GM11168 (cell line): ENCODE results near the gene PRR36.
"Not testable (repeated sequence)": the region's sequence is repeated elsewhere in the genome, so short reads cannot be mapped to it uniquely, and the experiment has no call there.

Experiments used
- in situ Hi-C: fragments of 300-500 bp; cut with MboI; formaldehyde crosslinking; loops from one replicate; pipeline ENCODE4 v1.12.0; 2022; ENCODE audit warnings: low sequenced_read_pairs; ENCODE audit not compliant: unreplicated experiment

PRR36 gene

DNA sequence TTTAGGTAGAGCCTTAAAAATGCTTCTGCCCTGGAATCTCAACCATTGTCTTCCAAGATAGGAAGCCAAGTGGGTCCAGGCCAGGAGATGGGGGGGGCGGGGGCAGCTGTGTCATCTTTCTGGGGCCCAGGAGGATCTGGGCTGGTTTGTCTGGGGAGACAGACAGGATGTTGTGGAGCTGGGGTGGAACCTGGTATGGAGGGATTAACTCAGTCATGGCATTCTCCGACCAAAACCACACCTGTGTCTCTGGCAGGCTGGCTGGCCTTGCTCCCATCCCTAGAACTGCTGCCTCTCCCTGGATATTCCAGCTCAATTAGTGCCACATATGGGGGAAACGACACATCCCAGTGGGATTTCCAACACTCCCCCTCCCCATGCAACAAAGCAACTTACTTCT is 26.7 kb upstream of the PRR36 start:
- in situ Hi-C loops = no loop called here

DNA sequence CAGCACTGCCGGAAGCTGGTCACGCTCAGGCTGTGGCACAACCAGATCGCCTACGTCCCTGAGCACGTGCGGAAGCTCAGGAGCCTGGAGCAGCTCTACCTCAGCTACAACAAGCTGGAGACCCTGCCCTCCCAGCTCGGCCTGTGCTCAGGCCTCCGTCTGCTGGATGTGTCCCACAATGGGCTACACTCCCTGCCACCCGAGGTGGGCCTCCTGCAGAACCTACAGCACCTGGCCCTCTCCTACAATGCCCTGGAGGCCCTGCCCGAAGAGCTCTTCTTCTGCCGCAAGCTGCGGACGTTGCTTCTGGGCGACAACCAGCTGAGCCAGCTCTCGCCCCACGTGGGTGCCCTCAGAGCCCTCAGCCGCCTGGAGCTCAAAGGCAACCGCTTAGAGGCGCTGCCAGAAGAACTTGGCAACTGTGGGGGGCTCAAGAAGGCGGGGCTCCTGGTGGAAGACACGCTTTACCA is 26.2 kb upstream of the PRR36 start:
- in situ Hi-C loops = no loop called here

DNA sequence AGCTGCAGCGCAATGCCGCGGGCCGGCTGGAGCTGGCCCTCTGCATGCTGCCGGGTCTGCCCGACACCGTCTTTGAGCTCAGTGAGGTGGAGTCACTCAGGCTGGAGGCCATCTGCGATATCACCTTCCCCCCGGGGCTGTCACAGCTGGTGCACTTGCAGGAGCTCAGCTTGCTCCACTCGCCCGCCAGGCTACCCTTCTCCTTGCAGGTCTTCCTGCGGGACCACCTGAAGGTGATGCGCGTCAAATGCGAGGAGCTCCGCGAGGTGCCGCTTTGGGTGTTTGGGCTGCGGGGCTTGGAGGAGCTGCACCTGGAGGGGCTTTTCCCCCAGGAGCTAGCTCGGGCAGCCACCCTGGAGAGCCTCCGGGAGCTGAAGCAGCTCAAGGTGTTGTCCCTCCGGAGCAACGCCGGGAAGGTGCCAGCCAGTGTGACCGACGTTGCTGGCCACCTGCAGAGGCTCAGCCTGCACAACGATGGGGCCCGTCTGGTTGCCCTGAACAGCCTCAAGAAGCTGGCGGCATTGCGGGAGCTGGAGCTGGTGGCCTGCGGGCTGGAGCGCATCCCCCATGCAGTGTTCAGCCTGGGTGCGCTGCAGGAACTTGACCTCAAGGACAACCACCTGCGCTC is 25.7 kb upstream of the PRR36 start:
- in situ Hi-C loops = no loop called here

DNA sequence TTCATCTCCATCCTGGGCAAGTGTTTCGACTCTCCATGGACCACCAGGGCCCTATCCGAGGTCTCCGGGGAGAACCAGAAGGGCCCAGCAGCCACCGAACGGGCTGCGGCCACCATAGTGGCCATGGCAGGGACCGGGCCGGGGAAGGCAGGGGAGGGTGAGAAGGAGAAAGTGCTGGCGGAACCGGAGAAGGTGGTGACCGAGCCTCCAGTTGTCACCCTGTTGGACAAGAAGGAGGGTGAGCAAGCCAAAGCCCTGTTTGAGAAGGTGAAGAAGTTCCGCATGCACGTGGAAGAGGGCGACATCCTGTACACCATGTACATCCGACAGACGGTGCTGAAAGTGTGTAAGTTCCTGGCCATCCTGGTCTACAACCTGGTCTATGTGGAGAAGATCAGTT is 24.8 kb upstream of the PRR36 start:
- in situ Hi-C loops = no loop called here

DNA sequence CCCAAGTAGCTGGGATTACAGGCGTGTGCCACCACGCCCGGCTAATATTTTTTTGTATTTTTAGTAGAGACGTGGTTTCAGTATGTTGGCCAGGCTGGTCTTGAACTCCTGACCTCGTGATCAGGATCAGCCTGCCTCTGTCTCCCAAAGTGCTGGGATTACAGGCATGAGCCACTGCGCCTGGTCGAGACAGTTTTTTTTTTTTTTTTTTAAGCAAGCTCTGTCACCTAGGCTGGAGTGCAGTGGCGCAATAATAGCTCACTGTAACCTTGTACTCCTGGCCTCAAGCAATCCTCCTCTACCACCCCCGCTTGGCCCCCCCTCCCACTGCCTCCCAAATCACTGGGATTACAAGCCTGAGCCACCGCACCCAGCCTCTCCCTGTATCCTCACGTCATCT is 23.1 kb upstream of the PRR36 start:
- in situ Hi-C loops = no loop called here

DNA sequence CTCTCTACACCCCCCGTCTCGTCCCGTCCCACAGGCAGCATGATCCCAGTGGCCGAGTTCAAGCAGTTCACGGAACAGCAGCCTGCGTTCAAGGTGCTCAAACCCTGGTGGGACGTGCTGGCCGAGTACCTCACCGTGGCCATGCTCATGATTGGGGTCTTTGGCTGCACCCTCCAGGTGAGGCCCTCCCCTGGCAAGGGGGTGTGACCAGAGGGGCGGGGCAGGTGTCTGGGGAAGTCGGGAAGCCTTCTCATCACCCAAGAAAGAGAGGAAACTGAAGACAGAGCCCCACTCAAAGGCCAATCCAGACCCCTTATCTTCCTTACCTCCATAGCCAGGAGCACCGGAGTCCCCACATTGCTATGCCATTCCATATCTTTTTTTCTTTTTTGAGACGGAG is 21.4 kb upstream of the PRR36 start:
- in situ Hi-C loops = no loop called here

DNA sequence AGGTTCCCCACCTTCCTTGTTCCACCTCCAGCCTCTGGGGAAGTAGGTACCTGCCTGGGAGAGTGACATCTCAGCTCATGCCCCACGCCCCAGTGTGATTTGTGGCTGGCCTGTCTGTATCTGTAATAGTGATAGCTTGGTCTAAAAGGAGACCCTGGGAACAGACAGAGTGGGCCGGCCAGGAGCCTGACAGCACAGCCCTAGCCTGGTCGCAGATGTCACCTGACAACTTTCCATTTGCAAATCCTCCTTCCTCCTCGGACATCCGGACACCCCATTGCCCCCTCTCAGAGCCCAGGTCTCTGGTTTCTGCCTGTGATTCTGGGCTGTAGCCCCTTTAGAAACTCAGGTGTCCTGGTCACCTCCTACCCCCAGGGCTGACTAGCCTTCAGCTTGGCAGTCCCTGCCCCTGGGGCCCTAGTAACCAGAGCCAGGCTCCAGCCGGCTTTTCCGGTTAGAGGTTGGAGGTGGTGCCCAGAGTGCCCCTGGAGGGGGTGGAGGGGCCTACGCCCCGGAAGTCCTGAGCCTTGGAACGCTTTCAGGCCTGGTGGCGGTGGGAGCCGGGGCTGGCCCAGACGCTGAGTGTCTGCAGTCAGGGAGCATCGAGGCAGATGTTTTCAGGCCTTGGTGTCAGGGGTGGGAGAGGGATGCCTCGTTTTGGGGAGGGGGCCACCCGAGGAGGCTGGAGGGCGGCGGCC is 20.6 kb upstream of the PRR36 start:
- in situ Hi-C loops = no loop called here

DNA sequence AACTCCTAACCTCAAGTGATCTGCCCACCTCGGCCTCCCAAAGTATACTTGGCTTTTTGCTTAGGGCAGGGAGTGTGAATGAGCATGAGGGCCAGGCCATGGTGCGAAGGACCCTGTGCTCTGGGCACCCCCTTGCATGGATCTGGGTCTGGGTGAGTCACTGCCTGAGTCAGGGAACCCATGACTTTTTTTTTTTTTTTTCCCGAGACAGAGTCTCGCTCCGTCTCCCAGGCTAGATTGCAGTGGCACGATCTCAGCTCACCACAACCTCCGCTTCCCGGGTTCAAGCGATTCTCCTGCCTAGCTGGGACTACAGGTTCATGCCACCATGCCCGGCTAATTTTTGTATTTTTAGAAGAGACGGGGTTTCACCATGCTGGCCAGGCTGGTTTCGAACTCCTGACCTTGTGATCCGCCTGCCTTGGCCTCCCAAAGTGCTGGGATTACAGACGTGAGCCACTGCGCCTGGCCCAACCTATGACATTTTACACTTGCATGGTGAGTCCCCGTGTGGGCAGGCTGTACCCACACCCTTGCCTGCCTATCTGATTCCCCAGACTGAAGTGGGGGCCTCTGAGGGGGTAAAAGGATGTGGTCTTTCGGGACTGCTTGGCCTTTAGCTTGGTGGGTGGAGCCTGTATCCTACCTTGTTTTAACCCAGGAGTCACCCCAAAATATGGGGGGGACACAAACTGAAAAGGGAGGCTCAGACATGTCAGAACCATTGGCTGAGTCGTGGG is 19.3 kb upstream of the PRR36 start:
- in situ Hi-C loops = not testable (repeated sequence)

DNA sequence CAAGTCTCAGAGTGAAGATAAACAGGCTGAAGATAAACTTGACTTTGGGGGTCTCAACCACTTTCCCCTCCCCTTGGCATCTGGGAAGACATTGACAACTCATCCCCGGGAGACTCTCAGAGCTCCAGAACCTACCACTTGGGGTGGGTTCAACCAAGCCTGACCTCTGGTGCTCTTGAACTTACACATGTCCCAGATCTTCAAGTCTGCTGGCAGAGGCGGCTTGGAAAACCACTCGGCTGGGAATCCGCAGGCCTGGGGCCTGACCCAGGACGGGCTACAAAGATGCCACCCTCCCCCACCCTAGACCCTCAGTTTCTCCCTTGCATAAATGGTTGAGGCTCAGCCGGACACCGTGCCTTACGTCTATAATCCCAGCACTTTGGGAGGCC is 14.6 kb upstream of the PRR36 start:
- in situ Hi-C loops = no loop called here

DNA sequence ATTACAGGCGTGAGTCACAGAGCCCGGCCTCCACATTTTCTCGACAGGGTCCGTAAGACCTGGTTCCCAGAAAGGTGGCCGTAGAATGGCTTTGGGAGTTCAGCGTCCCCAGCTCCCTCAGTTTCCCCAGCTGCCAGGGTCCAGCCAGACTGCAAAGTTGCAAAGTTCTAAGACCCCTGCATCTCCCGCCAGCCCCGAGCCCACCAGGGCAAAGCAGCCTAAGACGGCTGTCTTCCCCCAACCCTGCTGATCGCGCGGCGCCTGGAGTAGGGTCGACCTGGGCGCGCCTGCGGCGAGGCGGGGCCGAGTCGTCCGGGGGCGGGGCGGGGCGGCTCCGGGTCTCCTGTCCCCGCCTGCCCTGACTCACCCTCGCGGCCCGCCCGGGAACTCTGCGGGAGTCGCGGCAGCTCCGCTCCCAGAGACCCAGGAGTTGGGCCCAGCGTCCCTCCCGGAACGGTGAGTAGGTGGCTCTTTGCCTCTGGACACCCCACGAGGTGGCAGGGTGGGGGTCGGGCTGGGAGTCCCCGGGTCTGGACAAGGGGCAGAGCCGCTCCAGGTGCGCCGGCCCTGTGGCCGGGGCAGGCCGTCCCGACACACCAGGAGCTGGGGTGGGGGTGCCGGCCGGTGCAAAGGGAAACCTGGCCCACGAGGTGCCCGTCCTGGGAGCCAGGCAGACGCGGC is 14.1 kb upstream of the PRR36 start, which contains the start of gene LRRC8E:
Gene LRRC8E, plus strand, starts transcription at position 366 of the 681 bp plus-strand sequence. CDS start 7,094 bp downstream, outside the sequence.
- in situ Hi-C loops = no loop called here

DNA sequence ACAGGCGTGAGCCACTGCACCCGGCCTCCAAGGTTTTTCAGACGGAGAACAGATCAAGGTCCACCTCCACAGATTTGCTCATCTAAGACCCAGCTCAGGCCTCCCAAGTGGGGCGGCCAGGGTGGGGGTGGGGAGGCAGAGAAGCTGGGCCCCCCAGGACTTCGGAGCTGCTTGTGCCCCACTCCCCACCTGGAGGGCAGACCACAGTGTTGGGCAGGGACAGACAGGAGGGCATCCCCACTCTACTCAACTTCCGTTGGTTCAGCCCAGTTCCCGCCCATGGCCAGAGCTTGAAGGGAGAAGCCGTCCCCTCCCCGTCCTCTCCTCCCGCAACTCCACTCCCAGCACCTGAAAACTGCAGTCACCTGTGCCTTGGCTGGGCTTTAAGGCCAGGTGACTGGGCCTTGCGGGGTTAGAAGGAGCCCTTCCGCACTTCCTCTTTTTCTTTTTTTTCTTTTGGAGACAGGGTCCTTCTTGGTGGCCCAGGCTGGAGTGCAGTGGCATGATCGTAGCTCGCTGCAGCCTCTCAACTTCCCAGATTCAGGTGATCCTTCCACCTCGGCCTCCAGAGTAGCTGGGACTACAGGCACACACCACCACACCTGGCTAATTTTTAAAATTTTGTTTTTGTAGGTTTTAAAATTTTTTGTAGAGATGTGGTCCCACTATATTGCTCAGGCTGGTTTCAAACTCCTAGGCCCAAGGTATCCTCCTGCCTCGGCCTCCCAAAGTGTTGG is 13.4 kb upstream of the PRR36 start:
- in situ Hi-C loops = no loop called here

DNA sequence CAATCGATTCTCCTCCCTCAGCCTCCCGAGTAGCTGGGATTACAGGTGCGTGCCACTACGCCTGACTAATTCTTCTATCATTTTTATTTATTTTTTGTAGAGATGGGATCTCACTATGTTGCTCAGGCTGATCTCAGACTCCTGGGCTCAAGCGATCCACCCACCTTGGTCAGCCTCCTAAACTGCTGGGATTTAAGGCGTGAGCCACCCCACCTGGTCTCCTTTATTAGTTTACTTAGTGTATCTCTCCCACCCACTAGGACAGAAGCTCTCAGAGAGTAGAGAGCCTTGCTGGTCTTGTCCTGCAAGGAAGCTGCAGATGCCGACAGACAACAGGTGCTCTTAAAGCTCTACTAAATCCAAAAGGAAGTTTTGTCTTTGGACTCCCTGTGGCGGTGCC is 11.6 kb upstream of the PRR36 start:
- in situ Hi-C loops = no loop called here

DNA sequence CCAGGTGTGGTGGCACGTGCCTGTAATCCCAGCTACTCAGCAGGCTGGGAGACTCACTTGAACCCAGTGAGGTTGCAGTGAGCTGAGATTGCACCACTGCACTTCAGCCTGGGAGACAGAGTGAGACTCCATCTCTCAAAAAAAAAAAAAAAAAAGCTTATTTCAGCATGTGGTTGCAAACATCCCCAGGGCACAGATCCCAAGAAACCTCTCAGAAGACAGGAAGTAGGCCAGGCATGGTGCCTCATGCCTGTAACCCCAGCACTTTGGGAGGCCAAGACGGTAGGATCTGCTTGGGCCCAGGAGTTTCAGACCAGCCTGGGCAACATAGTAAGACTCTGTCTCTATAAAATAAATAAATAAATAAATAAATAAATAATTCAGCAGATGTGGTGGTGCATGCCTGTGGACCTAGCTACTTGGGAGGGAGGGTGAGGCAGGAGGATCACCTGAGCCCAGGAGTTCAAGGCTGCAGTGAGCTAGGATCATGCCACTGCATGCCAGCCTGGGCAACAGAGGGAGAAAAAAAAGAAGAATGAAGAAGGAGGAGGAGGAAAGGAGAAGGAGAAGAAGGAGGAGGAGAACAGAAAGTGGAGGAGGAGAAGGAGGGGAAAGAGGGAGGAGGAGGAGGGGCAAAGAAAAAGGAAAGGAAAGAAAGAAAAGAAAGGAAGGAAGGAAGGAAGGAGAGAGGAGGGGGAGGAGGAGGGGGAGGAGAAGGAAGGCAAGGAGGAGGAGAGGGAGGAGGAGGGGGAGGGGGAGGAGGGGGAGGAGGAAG is 9.8 kb upstream of the PRR36 start:
- in situ Hi-C loops = no loop called here

DNA sequence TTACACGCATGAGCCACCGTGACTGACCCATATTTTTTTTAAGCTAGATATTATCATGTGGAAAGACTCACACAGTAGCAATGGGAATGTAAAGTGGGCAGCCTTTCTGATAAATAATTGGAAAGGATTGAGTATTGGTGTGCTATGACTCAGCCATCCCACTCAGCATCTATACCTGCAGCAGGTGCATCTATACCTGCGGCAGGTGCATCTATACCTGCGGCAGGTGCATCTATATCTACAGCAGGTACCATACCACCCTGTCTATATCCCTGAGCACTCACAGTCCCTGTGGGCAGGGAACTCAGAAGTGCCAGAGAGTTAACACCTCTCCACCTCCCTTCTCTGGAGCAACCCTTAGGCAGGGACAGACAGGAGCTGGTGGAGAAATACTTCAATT is 8.9 kb upstream of the PRR36 start:
- in situ Hi-C loops = no loop called here

DNA sequence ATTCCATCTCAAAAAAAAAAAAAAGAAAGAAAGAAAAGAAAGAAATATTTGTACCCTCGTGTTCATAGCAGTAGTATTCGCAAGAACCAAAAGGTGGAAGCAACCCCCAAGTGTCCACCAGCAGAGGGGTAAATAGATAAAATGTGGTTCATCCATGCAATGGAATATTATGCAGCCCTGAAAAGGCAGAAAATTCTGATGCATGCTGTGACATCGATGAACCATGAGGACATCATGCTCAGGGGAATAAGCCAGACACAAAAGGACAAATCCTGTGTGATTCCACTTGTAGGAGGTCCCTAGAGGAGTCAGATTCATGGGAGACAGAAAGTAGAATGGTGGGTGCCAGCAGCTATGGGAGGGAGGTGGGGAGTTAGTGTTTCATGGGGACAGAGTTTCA is 7.7 kb upstream of the PRR36 start:
- in situ Hi-C loops = no loop called here

DNA sequence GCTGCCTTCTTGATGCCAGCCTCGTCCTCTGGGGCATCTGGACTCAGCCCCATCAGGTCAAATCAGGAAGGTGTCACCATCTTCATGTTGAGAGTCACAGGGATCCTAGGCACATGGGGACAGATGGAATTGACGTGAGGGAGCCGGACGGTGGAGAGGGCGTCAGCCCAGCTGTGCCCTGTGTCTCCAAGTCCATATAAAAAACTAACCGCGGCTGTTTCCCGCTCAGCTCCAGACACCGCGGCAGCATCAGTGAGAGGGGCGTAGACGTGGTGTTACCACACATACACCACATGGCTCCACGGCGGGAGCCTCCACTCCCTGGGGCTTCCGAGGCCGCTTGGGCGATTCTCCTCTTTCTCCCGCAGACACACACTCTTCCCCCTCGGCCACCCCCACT is 5.6 kb upstream of the PRR36 start:
- in situ Hi-C loops = no loop called here

DNA sequence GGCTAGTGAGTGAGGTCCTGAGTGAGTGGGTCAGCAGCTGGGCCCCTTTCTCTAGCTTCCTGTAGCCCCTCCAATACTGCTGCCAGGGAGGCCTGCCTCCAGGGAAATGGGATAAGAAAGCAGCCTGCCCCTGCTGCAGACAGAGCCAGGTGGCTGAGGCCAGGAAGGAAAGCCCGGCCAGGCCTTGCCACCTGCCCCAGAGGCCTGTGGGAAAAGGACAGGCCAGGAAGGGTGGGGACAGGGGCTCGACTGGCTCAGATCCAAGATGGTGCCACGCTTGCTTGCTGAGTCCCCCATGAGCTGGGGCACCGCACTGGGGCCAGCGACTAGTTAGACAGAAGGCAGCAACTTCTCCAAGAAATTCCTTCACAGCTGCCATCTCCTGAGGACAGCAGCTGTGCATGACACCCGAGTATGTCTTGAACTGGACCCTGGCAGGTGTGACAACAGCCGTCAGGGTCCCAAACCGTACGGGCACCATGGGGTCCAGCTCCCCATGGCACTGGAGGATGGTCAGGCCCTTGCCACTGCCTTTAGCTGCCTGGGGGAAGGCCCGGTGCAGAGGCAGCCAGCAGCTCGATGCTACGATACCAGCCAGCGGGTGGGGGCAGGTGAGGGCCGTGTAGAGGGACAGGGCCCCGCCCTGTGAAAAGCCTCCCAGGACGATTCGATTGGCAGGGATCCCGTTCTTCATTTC is 5.1 kb upstream of the PRR36 start:
- in situ Hi-C loops = no loop called here

DNA sequence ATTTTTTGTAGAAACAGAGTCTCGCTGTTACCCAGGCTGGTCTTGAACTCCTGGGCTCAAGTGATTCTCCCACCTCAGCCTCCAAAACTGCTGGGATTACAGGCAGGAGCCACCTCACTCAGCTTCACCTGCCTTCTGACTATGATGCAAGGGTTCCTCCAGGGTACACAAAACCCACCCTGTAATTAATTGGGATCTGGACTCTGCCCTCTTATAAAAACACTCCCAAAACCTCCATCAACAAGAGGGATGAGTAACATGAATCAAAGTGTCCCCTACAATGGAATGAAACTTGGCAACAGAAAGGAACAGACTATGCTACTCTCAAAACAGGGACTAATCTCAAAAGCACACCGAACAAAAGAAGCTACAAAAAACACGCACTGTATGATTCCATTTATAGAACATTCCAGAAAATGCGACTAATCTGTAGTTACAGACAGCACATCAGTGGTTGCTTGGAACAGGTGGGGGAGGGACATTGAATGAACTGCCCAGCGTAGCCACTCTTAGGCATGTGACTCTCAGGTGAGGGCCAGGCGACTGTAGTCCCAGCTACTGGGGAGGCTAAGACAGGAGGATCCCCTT is 3.2 kb upstream of the PRR36 start:
- in situ Hi-C loops = no loop called here

DNA sequence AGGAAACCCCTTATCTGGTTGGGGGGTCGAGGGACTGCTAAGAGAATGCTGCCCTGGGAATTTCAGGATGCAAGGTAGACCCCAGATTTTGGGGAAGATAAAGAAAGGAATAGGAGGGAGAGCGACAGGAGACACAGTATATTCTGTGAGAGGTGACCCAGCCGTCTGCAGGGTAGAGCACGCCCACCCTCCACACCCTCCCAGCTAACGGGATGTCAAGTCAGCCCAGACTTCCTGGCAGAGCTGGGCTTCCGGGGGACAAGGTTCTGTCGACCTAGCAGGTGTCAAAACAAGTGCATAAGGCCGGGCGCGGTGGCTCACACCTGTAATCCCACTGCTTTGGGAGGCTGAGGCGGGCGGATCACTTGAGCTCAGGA is 695 bp upstream of the PRR36 start:
- in situ Hi-C loops = no loop called here
